ENCODE results near the gene LENG9.
"Not testable (repeated sequence)": the region's sequence is repeated elsewhere in the genome, so short reads cannot be mapped to it uniquely, and the experiment has no call there.

Gene LENG9

DNA sequence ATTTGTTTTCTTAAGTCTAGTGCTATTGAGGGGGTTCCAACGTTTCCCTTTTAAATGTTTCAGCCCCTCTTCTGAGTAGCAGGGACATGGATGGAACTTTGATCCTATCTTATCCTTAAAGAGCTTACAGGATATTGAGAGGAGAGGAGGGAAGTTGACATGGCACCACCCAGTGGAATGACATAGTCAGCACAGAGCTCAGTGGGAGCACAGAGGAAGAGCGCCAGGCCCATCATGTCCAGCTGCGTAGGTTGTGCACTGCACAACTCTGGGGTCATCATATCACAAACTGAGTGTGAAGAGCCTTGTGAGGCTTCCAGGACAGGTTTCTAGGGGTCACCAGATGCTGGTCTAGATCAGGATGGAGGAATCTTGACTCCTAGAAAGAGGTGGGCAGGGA, 14.1 kb upstream of the LENG9 start:
- DNase-seq, result no peak

- DNase-seq, result no peak
Observed at GRCh38 chr19:54475706-54476105, 12.1 kb upstream of the LENG9 start.

DNA sequence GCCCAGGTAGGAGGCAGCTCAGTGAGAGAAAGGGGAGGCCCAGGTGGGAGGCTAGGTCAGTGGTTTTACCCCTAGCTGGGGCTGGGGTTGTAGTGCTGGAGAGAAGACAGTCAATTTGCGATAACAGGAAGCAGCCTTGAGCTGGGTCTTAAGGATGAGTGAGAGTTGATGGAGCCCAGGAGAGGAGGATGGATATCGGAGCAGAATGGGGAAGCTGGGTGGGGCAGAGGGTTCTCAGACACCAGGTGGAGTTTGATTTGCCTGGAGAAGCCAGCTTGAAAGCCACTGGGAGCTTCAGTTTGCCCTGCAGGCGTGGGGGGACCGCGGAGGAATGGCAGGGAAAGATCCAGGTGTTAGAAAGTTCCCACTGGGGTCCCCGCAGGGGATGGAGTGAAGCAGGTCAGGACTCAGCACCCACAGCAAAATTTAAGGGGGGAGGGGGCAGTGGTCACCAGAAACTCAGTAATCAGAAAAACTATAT, 10.4 kb upstream of the LENG9 start:
- no peak for DNase-seq

DNA sequence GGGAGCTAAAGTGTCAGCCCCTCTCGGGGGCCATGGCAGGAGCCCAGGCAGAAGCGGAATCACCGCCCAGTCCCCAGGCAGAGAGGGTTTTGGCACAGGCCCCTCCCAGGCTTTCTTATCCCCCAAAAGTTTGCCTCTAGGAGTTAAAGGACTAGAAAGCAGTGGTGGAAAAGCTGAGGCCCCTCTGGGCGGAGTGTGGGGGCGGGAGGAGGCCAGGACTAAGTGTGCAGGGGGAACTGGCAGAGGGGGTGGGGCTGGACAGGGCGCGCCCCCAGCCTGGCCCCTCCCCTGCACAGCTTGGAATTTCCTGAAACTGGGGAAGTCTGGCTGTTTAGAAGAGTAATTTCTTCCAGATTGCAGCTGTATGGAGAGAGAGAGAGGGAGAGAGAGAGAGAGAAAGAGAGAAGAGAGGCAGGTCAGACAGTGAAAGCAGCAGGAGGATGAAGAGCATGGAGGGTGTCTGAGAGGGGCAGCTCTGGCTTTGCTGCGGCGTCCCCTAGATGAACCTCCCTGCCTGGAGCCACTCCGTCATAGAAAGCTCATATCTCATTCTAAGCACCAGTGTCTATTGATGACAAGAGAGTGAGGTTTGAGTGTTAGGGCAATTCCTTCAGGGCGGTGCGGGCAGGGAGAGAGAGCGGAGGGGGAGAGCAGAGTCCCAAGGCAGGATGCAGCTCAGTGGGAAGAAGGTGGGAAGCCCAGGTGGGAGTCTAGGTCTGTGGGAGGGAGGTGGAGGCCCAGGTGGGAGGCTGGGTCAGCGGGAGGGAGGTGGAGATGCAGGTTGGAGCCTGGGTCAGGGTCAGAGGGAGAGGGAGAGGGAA, 9.7 kb upstream of the LENG9 start, which contains the start of gene CDC42EP5:
Gene CDC42EP5 (minus strand): TSS at position 226 of the 821 bp plus-strand sequence. CDS start 7,749 bp downstream, outside the sequence.
- no peak for DNase-seq

- DNase-seq, result no peak
Observed at GRCh38 chr19:54470991-54471782, 7.6 kb upstream of the LENG9 start.

DNA sequence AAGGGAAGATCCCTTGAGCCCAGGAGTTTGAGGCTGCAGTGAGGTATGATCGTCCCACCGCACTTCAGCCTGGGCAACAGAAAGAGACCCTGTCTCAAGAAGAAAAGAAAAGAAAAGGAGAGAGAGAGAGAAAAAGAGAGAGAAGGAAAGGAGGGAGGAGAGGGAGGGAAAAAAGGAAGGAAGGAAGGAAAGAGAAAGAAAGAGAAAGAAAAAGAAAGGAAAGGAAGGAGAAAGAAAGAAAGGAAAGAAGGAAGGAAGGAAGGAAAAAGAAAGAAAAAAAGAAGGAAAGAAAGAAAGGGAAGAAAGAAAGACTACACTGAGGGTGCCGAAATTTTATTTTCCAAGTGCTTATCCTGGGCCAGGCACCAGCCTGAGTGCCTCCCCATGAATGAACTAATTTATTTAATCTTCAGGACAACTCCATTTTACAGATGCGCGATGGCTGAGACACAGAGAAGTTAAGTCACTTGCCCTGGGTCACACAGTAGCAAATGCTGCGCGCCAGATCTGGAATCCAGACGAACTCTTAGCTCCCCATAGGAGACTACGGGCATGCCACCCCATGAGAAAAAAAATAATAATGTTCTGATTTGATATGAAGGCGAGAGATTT, 6.8 kb upstream of the LENG9 start:
- no peak for DNase-seq

GRCh38 chr19:54469496-54469934, 5.9 kb upstream of the LENG9 start:
- DNase-seq, result no peak

- not testable (repeated sequence) for DNase-seq
Observed at GRCh38 chr19:54466110-54466480, 2.5 kb upstream of the LENG9 start.

- DNase-seq, result no peak
Observed at GRCh38 chr19:54465426-54466109, 2.0 kb upstream of the LENG9 start.

GRCh38 chr19:54464630-54465425, 1.2 kb upstream of the LENG9 start:
- DNase-seq, result peak; percentile 78

DNA sequence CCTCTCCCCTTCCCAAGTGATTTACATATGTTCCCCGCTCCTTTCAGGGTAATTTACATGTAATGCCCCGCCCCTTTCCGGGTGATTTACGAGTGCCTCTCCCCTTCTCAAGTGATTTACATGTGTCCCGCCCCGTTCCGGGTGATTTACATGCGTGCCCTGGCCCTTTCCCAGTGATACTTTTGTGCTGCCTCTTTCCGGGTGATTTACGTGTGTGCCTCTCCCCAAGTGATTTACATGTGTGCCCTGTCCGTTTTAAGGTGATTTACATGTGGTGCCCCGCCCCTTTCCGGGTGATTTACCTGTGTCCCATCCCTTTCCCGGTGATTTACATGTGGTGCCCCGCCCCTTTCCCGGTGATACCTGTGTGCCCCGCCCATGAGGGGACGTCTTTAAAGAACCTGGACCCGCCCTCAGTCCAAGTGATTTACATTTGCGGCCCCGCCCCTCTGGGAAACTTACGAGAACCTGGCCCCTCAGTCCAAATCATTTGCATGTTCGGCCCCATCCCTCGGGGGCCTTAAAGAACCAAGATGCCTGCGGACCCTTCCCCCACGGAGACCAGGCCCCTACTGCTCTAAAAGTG, 559 bp upstream of the LENG9 start:
- DNase-seq, result peak; percentile 84

DNA sequence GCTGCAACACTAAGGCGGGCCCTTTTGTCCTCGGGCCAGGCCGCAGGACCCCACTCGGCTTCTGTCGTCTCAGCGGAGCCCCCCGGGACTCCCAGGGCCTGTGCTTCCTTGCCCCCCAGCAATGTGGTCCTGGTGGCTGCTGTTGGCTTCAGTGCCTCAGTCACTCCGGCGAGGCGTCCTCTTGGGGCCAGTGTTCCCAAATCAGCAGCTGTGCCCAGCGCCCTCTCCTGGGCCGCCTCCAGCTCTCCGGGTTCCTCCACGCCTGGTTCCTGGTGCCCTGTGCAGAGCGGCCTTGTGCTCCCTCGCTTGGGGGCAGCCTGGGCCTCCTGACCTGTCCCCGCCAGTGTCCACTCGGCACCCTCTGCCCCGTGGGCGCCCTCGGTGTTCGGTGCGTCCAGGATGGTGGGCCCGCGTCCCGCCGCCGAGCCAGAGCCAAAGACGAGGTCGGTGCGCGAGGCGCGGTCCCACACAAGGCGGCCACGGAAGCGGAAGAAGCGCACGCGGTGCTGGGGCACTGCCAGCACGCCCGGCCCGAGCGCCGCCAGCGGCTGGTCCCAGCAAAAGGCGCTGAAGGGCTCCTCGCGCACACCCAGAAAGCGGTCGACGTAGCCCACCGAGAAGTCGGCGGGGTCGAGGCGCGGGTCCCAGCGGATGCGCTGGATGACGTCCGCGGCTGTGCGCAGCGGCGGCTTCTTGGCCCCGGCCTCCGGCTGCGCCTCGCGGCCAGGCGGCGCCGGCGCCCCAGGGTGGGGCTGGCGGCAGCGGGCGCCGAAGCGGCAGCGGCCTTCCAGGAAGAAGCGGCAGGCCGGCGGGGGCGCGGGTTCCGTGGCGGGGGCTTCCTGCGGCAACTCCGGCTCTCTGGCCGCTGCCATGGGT, 685 bp downstream of the LENG9 start:
- DNase-seq, result peak; percentile 67

DNA sequence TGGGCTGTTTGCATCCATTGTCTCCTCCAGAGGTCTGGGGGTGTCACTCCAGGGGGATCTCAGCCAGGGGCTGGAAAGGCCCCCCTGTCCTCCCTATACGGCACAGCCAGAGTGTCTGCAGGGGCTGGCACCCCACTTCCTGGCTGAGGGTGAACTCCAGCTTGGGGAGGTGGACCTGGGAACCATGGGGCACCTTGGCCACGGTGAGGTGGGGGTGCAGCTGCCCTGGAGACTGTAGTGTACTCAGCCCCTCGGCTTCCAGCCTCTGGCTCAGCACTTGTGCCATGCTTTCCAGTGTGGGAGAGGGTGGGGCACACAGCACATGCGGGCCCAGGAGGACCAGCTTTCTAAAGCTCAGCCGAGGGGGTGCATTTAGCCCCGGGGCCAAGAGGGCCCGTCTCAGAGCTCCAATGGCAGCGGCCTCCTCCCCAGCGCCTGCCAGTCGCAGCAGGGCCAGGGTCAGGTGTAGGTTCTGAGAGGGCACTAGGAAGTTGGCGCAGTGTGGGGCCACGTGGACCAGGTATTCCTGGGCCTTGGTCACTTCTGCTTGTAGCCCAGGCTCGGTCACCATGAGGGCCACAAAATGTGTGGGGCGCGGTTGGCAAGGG, 1.4 kb downstream of the LENG9 start:
- no peak for DNase-seq

DNA sequence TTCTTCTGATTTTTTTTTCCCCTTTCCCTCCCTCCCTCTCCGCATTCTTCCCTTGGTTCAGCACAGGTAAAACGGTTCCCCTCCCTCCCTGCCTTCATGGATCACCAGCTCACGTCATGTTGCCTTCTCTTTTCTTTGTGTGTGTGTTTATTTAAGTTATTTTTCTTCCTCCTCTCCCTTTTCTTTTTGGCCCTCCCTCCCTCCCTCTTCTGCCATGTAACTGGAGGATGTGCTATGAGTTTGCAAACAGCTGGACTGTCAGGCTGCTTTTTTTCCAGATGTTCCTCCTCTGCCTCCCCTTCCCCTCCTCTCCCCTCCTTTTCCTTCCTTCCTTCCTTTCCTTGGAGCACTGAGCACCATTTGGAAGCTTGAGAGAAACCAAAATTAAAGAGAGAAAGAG, 2.0 kb downstream of the LENG9 start:
- DNase-seq, result no peak

DNA sequence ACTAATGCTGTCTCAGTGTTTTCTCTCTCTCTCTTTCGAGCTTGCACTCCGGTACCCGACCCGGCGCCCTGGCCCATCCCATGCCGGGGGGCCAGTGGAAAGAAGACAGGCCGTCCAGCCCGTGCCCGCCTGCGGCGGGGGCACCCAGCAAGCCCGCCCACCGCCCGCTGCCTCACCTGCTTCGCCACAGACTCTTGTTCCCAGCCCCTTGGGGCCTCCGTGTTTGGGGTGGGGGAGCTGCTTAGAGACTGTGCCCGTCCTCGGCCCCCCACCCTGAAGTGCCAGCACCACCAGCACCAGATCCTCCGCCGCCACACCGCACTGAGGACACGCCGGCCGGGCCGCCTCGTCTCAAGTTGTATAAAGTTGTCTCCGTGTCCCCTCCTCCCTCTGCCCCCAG, 2.4 kb downstream of the LENG9 start:
- DNase-seq, result no peak

DNA sequence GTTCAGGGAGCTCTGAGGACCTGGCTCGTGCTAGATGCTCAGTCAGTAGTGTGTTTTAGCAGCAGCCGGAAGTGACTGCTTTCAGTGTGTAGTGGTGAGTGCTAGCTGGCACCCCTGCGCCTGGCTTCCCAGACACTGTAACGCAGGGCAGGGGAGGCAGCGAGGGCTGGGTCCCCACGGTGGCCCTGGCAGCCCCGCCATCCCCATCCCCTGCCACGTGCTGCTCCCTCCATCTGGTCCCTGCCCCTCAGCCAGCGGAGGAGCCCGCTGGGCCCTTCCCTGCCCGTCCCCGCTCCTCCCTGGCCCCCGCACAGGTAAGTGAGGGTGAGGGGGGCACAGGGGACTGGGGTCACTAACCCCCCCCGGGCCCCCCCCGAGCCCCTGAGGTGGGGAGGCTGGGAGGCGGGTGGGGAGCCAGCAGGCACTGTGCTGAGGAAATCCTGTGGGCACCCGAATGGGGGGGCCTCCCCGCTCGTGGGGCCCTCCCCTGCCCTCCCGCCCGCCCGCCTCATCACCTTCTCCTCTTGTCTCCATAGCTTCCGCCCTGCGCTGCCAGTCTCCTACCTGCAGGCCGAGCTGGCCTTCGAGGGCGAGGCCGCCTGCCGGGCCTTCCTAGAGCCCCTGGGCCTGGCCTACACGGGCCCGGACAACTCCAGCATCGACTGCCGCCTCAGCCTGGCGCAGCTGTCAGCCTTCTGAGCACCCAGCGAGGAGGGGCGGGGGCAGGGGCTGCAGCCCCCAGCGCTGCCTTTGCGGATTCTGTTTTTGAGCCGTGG, 3.2 kb downstream of the LENG9 start:
- DNase-seq, result no peak

DNA sequence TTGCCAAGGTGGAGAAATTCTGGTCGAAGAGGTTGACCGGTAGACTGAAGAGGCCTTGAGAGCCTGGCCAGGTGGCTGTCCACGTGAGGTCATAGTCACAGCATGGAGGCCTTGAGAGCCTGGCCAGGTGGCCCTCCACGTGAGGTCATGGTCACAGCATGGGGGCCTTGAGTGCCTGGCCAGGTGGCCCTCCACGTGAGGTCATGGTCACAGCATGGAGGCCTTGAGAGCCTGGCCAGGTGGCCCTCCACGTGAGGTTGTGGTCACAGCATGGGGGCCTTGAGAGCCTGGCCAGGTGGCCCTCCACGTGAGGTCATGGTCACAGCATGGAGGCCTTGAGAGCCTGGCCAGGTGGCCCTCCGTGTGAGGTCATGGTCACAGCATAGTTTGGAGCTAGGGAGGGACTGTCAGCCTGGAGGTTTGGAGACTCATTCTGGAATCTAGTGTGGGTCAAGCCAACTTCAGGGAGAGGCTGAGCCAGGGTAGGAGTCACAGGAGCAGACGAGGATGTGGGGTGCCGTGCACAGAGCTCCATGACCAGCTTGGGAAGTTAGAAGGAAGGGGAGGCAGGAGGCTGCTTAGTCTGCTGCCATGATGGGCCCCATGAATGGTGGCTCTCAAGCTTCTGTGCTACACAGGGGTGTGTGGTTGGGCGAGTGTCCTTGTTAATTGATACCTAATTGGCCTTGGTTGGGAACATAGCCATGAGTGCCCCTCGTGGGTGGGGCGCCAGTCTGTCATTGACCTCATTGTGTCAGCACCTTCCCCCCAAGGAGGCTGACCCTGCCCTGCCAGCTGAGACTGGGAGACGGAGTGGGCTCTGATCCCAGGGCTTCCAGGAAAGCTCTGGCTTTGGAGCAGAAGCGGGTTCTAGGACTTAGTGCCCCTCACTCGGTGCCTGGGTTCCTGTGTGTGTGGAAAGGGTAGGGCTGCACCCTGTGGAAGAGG, 4.0 kb downstream of the LENG9 start:
- DNase-seq, result no peak

- DNase-seq, result no peak
Observed at GRCh38 chr19:54458648-54459281, 4.8 kb downstream of the LENG9 start.

Data from activated naive CD4-positive, alpha-beta T cell treated with anti-CD3 and anti-CD28 coated beads, Interleukin-2, amount 50 U/mL, for 16 hours (primary cell).